ENCODE measurements around the gene RNF217.
"Not testable (repeated sequence)": the region's sequence is repeated elsewhere in the genome, so short reads cannot be mapped to it uniquely, and the experiment has no call there.

Gene RNF217

DNA sequence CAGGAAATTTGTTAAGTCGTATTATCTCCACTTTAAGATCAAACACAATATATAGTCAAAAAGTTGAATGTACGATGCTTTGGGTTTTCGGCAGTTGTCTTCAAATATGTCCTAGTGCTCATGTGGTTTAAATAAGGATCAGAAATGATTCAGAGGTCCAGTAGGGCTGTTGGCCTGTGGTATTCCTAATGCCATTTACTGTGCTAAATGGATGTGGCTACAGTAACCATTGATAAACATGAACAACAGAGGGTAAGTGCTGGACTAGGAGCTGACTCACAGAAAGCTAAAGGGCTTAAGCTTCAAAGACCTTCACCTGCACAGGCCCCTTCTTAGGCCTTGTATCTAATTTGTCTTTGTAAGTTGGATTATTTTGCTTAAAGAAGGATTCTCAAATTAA lies 110.8 kb downstream of the RNF217 start:
- no peaks in the 10 kb centered on the region for H3K27me3 ChIP-seq (ENCODE audit: control insufficient read depth in 1 of 2, insufficient read depth in 1 of 2, low read length in 2 of 2)
- no peaks in the 10 kb centered on the region for H3K4me1 ChIP-seq (ENCODE audit: control insufficient read depth, insufficient read depth, low read depth, low read length)
- H3K18ac ChIP-seq (ENCODE audit: low read depth in 1 of 2, low read length in 2 of 2): no peak overlapping the region
- no peak overlapping the region for H2BK12ac ChIP-seq (ENCODE audit: low read length in 2 of 2)
- H3K4me2 ChIP-seq (ENCODE audit: low read length, poor library complexity, severe bottlenecking): no peak overlapping the region
- H2AK5ac ChIP-seq (ENCODE audit: low read length, severe bottlenecking): no peak overlapping the region
- no peak overlapping the region for H2BK120ac ChIP-seq (ENCODE audit: low read depth, low read length)
- H2AFZ ChIP-seq (ENCODE audit: low read depth, low read length): no peak overlapping the region
- no peak overlapping the region for H2BK5ac ChIP-seq (ENCODE audit: low read depth, low read length, poor library complexity, severe bottlenecking)
- no peak overlapping the region for H4K91ac ChIP-seq (ENCODE audit: low read length)
- H4K8ac ChIP-seq (ENCODE audit: low read length): no peak overlapping the region
- H3K36me3 ChIP-seq (ENCODE audit: control insufficient read depth in 1 of 2, insufficient read depth in 2 of 2, low read depth in 1 of 2, low read length in 2 of 2): peaks cover 0 to 23% of the 10 kb centered on the region in 2 experiments
- H3K4ac ChIP-seq (ENCODE audit: low read depth in 1 of 2, low read length in 2 of 2): no peak overlapping the region
- no peak overlapping the region for H3K9ac ChIP-seq (ENCODE audit: low read length)
- no peak overlapping the region for H3K4me3 ChIP-seq (ENCODE audit: insufficient read depth in 1 of 2, low read depth in 1 of 2, low read length in 2 of 2)
- WGBS: 100% methylated on average over 3 of the region's 3 CpGs
- H3K79me1 ChIP-seq (replicated peaks; ENCODE audit: low read length, poor library complexity, severe bottlenecking): peaks cover 6% of the 10 kb centered on the region
- H3K23ac ChIP-seq (ENCODE audit: low read length in 2 of 2): no peak overlapping the region
- H2BK15ac ChIP-seq (ENCODE audit: low read depth, poor library complexity, severe bottlenecking): no peak overlapping the region
- H3K14ac ChIP-seq (ENCODE audit: low read length in 2 of 2): no peak overlapping the region
- no peak overlapping the region for H3K27ac ChIP-seq (ENCODE audit: low read length, poor library complexity, severe bottlenecking)
- peak; percentile 12 for DNase-seq
- no peaks in the 10 kb centered on the region for H3K9me3 ChIP-seq (ENCODE audit: control insufficient read depth, low read length)

DNA sequence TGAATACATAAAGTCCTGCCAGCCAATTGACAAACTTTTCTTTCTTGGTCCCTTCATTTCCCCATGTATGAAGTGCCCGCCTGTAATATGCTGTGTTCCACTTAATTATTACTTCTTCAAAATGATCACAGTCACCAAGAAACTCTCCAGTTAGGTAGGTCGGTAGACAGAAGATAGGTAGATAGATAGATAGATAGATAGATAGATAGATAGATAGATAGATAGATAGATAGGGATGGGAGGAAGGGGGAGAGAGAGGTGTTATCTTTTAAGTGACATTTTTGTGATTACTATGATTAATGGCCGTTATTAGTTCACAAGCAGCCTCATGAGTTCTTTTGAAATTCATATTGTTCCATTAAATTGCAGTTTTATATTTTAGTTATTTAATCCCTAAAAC lies 111.9 kb downstream of the RNF217 start:
- H3K36me3 ChIP-seq (ENCODE audit: control insufficient read depth in 1 of 2, insufficient read depth in 2 of 2, low read depth in 1 of 2, low read length in 2 of 2): peaks cover 2 to 28% of the 10 kb centered on the region in 2 experiments
- no peaks in the 10 kb centered on the region for H3K27me3 ChIP-seq (ENCODE audit: control insufficient read depth in 1 of 2, insufficient read depth in 1 of 2, low read length in 2 of 2)
- WGBS: 100% methylated on average over 2 of the region's 3 CpGs
- no peak overlapping the region for H3K18ac ChIP-seq (ENCODE audit: low read depth in 1 of 2, low read length in 2 of 2)
- H2BK12ac ChIP-seq (ENCODE audit: low read length in 2 of 2): no peak overlapping the region
- no peak overlapping the region for H3K4ac ChIP-seq (ENCODE audit: low read depth in 1 of 2, low read length in 2 of 2)
- H3K4me2 ChIP-seq (ENCODE audit: low read length, poor library complexity, severe bottlenecking): no peak overlapping the region
- H4K91ac ChIP-seq (ENCODE audit: low read length): no peak overlapping the region
- H3K23ac ChIP-seq (ENCODE audit: low read length in 2 of 2): no peak overlapping the region
- H2BK5ac ChIP-seq (ENCODE audit: low read depth, low read length, poor library complexity, severe bottlenecking): no peak overlapping the region
- no peaks in the 10 kb centered on the region for H3K9me3 ChIP-seq (ENCODE audit: control insufficient read depth, low read length)
- peaks cover 6% of the 10 kb centered on the region for H3K79me1 ChIP-seq (replicated peaks; ENCODE audit: low read length, poor library complexity, severe bottlenecking)
- H3K9ac ChIP-seq (ENCODE audit: low read length): no peak overlapping the region
- H3K14ac ChIP-seq (ENCODE audit: low read length in 2 of 2): no peak overlapping the region
- H4K8ac ChIP-seq (ENCODE audit: low read length): no peak overlapping the region
- no peak overlapping the region for H2AFZ ChIP-seq (ENCODE audit: low read depth, low read length)
- H2BK15ac ChIP-seq (ENCODE audit: low read depth, poor library complexity, severe bottlenecking): no peak overlapping the region
- H3K4me1 ChIP-seq (ENCODE audit: control insufficient read depth, insufficient read depth, low read depth, low read length): peaks cover 1% of the 10 kb centered on the region
- no peak overlapping the region for H2BK120ac ChIP-seq (ENCODE audit: low read depth, low read length)
- H2AK5ac ChIP-seq (ENCODE audit: low read length, severe bottlenecking): no peak overlapping the region
- H3K27ac ChIP-seq (ENCODE audit: low read length, poor library complexity, severe bottlenecking): no peak overlapping the region
- H3K4me3 ChIP-seq (ENCODE audit: insufficient read depth in 1 of 2, low read depth in 1 of 2, low read length in 2 of 2): no peak overlapping the region
- DNase-seq: no peak

DNA sequence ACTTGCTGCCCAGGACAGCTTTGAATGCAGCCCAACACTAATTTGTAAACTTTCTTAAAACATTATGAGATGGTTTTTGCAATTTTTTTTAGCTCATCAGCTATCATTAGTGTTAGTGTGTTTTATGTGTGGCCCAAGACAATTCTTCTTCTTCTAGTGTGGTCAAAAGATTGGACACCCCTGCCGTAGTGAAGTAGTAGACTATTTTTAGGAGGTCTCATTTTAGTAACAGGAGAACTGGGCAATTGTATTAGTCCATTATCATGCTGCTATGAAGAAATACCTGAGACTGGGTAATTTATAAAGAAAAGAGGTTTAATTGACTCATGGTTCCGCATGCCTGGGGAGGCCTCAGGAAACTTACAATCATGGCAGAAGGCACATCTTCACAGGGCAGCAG lies 112.8 kb downstream of the RNF217 start:
- H2AFZ ChIP-seq (ENCODE audit: low read depth, low read length); H3K4ac ChIP-seq (ENCODE audit: low read depth in 1 of 2, low read length in 2 of 2); H3K9ac ChIP-seq (ENCODE audit: low read length); H2BK5ac ChIP-seq (ENCODE audit: low read depth, low read length, poor library complexity, severe bottlenecking); H3K4me1 ChIP-seq (ENCODE audit: control insufficient read depth, insufficient read depth, low read depth, low read length); H4K8ac ChIP-seq (ENCODE audit: low read length); H3K9me3 ChIP-seq (ENCODE audit: control insufficient read depth, low read length); DNase-seq; H3K23ac ChIP-seq (ENCODE audit: low read length in 2 of 2); H3K79me1 ChIP-seq (replicated peaks; ENCODE audit: low read length, poor library complexity, severe bottlenecking); H3K14ac ChIP-seq (ENCODE audit: low read length in 2 of 2); H2AK5ac ChIP-seq (ENCODE audit: low read length, severe bottlenecking); H2BK12ac ChIP-seq (ENCODE audit: low read length in 2 of 2); H3K27ac ChIP-seq (ENCODE audit: low read length, poor library complexity, severe bottlenecking); H3K27me3 ChIP-seq (ENCODE audit: control insufficient read depth in 1 of 2, insufficient read depth in 1 of 2, low read length in 2 of 2); H2BK120ac ChIP-seq (ENCODE audit: low read depth, low read length); H2BK15ac ChIP-seq (ENCODE audit: low read depth, poor library complexity, severe bottlenecking); H3K4me3 ChIP-seq (ENCODE audit: insufficient read depth in 1 of 2, low read depth in 1 of 2, low read length in 2 of 2); H3K4me2 ChIP-seq (ENCODE audit: low read length, poor library complexity, severe bottlenecking); H4K91ac ChIP-seq (ENCODE audit: low read length); H3K18ac ChIP-seq (ENCODE audit: low read depth in 1 of 2, low read length in 2 of 2): not testable (repeated sequence)
- 99% methylated on average over 2 of the region's 2 CpGs for WGBS
- H3K36me3 ChIP-seq (ENCODE audit: control insufficient read depth in 1 of 2, insufficient read depth in 2 of 2, low read depth in 1 of 2, low read length in 2 of 2): peaks cover 2 to 28% of the 10 kb centered on the region in 2 experiments

DNA sequence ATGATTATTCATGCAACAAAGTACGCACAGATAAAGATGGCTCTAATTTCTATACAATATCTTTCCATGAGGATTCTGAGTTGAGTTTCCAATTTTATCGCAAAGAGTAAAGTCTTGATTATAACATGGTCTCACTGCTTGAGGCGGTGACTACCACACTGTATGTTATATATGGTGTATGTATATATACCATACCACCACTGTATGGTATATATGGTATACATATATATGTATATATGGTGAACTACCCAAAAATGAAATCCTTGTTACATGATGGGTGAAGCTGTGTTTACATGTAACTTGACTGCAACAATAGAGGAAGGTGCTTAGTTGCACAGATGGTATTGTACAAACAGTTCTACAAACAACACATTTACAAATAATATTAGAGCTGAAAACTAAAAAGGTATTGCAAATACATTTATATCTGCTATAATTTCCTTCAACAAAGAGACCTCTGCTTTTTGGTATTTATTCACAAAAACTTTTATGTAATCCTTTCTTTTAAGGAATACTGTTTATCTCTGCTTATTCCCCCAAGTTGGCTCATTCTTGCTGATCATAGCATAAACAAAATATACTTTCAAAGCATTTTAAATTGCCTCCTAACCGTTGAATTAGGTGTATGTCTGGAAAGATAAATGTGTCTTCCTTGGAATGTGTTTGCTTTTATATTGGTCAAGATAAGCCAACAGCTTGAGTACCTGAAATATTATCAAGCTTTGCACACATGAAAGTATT lies 113.7 kb downstream of the RNF217 start:
- no peak for DNase-seq
- Histone ChIP-seq H2BK12ac (ENCODE audit: low read length in 2 of 2) (no peak overlapping the region), H2BK5ac (ENCODE audit: low read depth, low read length, poor library complexity, severe bottlenecking) (no peak overlapping the region), H3K27ac (ENCODE audit: low read length, poor library complexity, severe bottlenecking) (no peak overlapping the region), H3K4me2 (ENCODE audit: low read length, poor library complexity, severe bottlenecking) (no peak overlapping the region), H3K14ac (ENCODE audit: low read length in 2 of 2) (no peak overlapping the region), H3K36me3 (ENCODE audit: control insufficient read depth in 1 of 2, insufficient read depth in 2 of 2, low read depth in 1 of 2, low read length in 2 of 2) (peaks cover 2 to 28% of the 10 kb centered on the region in 2 experiments), H3K79me1 (replicated peaks; ENCODE audit: low read length, poor library complexity, severe bottlenecking) (peaks cover 8% of the 10 kb centered on the region), H3K27me3 (ENCODE audit: control insufficient read depth in 1 of 2, insufficient read depth in 1 of 2, low read length in 2 of 2) (no peaks in the 10 kb centered on the region), H3K9ac (ENCODE audit: low read length) (no peak overlapping the region), H3K4me1 (ENCODE audit: control insufficient read depth, insufficient read depth, low read depth, low read length) (peaks cover 1% of the 10 kb centered on the region), H4K91ac (ENCODE audit: low read length) (no peak overlapping the region), H2AFZ (ENCODE audit: low read depth, low read length) (no peak overlapping the region), H2AK5ac (ENCODE audit: low read length, severe bottlenecking) (no peak overlapping the region), H3K23ac (ENCODE audit: low read length in 2 of 2) (no peak overlapping the region), H2BK120ac (ENCODE audit: low read depth, low read length) (no peak overlapping the region), H3K4me3 (ENCODE audit: insufficient read depth in 1 of 2, low read depth in 1 of 2, low read length in 2 of 2) (no peak overlapping the region), H4K8ac (ENCODE audit: low read length) (no peak overlapping the region), H3K18ac (ENCODE audit: low read depth in 1 of 2, low read length in 2 of 2) (no peak overlapping the region), H3K9me3 (ENCODE audit: control insufficient read depth, low read length) (no peaks in the 10 kb centered on the region), H2BK15ac (ENCODE audit: low read depth, poor library complexity, severe bottlenecking) (no peak overlapping the region), H3K4ac (ENCODE audit: low read depth in 1 of 2, low read length in 2 of 2) (no peak overlapping the region)
- 82% methylated on average over 1 of the region's 4 CpGs for WGBS
